HEK293 (cell line): ENCODE measurements around the gene FHIT.

Experiments
- CTCF ChIA-PET: fragments of 350-600 bp; formaldehyde crosslinking; extraction: SDS; loops from one replicate; lab custom pipeline; 2021; ENCODE audit warnings: antibody characterized with exemption; lab: Yijun Ruan, JAX
- POLR2A ChIA-PET: fragments of 300-600 bp; formaldehyde crosslinking; extraction: SDS; loops from one replicate; lab custom pipeline; 2020; ENCODE audit warnings: antibody characterized with exemption, inconsistent platforms; lab: Yijun Ruan, JAX
- H3K27ac ChIP-seq: fragments of 200-500 bp; sonication (Bioruptor generic); 2 replicates; pipeline ENCODE4 v1.5.1; 2014; ENCODE audit warnings: low read depth, low read length, control low read depth, inconsistent platforms; ENCODE audit errors: extremely low read depth
- H3K36me3 ChIP-seq, 2 experiments: fragments of 200-500 bp in 1 of 2; sonication (Bioruptor generic) in 1 of 2; 1 replicate in 1 of 2; 2 replicates in 1 of 2; pipeline ENCODE4 v1.5.1; 2014 to 2017; ENCODE audit warnings: inconsistent platforms in 2 of 2, low read length in 2 of 2; ENCODE audit not compliant: control insufficient read depth in 2 of 2, insufficient read depth in 1 of 2
- H3K4me1 ChIP-seq: fragments of 200-500 bp; sonication (Bioruptor generic); 2 replicates; pipeline ENCODE4 v1.5.1; 2014; ENCODE audit warnings: mild to moderate bottlenecking, low read length, inconsistent platforms; ENCODE audit not compliant: control insufficient read depth, insufficient read depth
- H3K4me3 ChIP-seq: 2 replicates; pipeline ENCODE4 v1.5.1; 2011; ENCODE audit warnings: low read depth, mild to moderate bottlenecking, control low read depth, low read length, moderate library complexity
- H3K9me3 ChIP-seq: fragments of 200-500 bp; sonication (Bioruptor generic); 2 replicates; pipeline ENCODE4 v1.5.1; 2014; ENCODE audit warnings: low read depth, low read length, inconsistent platforms; ENCODE audit not compliant: control insufficient read depth, insufficient read depth
- HOXA7 ChIP-seq: sonication (generic); formaldehyde crosslinking; IDR thresholded peaks from 2 replicates; pipeline ENCODE4 v1.8.1; 2022; ENCODE audit warnings: missing genetic modification reagents, borderline replicate concordance
- MYNN ChIP-seq: fragments of 450-650 bp; formaldehyde crosslinking; IDR thresholded peaks from 2 replicates; pipeline ENCODE4 v1.5.1; 2016; ENCODE audit warnings: missing biosample characterization, missing genetic modification characterization, borderline replicate concordance
- ZNF112 ChIP-seq: fragments of 450-650 bp; formaldehyde crosslinking; IDR thresholded peaks from 2 replicates; pipeline ENCODE4 v1.5.0; 2017; ENCODE audit warnings: missing biosample characterization, missing genetic modification characterization
- ZNF133 ChIP-seq: fragments of 450-650 bp; formaldehyde crosslinking; IDR thresholded peaks from 2 replicates; pipeline ENCODE4 v1.5.1; 2016; ENCODE audit warnings: missing biosample characterization, missing genetic modification characterization
- ZNF274 ChIP-seq, 2 experiments: fragments of 200-500 bp in 1 of 2; fragments of 450-650 bp in 1 of 2; sonication (Bioruptor generic) in 1 of 2; formaldehyde crosslinking in 1 of 2; IDR thresholded peaks; 2 replicates each; pipeline versions ENCODE4 v1.5.1 to v1.6.1; 2014 to 2016; ENCODE audit warnings: borderline replicate concordance in 1 of 2, inconsistent platforms in 1 of 2, low read length in 1 of 2, missing biosample characterization in 1 of 2, missing genetic modification characterization in 1 of 2
- ZNF354C ChIP-seq: fragments of 450-650 bp; formaldehyde crosslinking; IDR thresholded peaks from 2 replicates; pipeline ENCODE4 v1.5.1; 2016; ENCODE audit warnings: missing biosample characterization, missing genetic modification characterization, low read depth, borderline replicate concordance
- ZNF544 ChIP-seq: fragments of 450-650 bp; formaldehyde crosslinking; IDR thresholded peaks from 2 replicates; pipeline ENCODE4 v1.5.0; 2017; ENCODE audit warnings: missing biosample characterization, missing genetic modification characterization
- ZSCAN16 ChIP-seq: fragments of 450-650 bp; formaldehyde crosslinking; IDR thresholded peaks from 2 replicates; pipeline ENCODE4 v1.5.1; 2016; ENCODE audit warnings: missing biosample characterization, missing genetic modification characterization
- TF ChIP-seq, protein P1 (sequence below): fragments of 450-650 bp; formaldehyde crosslinking; conservative IDR thresholded peaks from 2 replicates; pipeline ENCODE4 v1.5.1; 2016; ENCODE audit warnings: low read depth, missing biosample characterization, missing genetic modification characterization
- TF ChIP-seq, protein P2 (sequence below): fragments of 450-650 bp; formaldehyde crosslinking; IDR thresholded peaks from 2 replicates; pipeline ENCODE4 v1.5.1; 2016; ENCODE audit warnings: missing biosample characterization, missing genetic modification characterization
- TF ChIP-seq, protein P3 (sequence below): fragments of 450-650 bp; formaldehyde crosslinking; conservative IDR thresholded peaks from 2 replicates; pipeline ENCODE4 v1.5.1; 2016; ENCODE audit warnings: low read depth, missing biosample characterization, missing genetic modification characterization
- TF ChIP-seq, protein P4 (sequence below): fragments of 450-650 bp; formaldehyde crosslinking; IDR thresholded peaks from 2 replicates; pipeline ENCODE4 v1.5.1; 2016; ENCODE audit warnings: missing biosample characterization, missing genetic modification characterization

The FHIT gene

DNA sequence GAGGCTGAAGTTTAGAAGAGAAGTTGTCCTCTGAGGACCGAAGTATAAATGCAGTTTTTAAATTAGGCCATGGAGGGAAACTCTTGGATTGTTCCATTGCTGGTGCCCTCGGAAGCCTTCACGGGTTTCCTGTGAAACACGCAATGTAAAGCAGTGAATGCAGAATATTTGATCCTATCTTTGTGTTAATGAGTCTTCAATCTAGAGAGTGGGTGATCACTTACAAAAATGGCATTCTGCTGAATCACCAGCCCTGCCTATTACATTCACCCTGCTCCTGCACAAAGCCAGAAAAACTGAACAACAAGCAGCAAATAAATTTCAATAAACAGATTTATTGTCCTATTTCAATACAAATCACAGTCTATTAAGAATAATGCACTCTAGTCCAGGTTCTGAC lies 1063.9 kb downstream of the FHIT start (continued):
- TF ChIP-seq ZNF274 (IDR thresholded peaks at IDR 0.05; ENCODE audit: low read length) (no peak), ZNF274 (tag by site-specific recombination; IDR thresholded peaks at IDR 0.05; ENCODE audit: borderline replicate concordance) (no peak), MYNN (tag by site-specific recombination) (no peak)

DNA sequence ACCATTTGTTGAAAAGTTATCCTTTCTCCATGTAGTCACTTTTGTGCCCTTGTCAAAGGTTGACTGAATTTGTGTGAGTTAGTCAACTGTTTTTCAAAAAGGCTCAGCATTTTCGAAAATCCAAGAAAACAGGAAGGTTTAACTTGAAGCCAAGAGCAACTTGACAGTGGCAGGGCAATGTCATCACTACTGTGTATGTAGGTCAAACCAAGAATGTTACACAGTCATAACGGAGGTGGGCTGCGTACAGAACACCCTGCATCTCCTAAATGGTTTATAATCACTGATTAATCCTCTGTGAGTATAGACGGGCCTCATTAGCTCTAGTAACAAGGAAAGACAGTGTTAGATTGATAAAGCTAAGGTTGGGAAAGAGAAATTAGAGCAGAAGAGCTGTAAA lies 1064.9 kb downstream of the FHIT start:
- ChIA-PET POLR2A (no interaction called here), CTCF (no interaction called here)
- TF ChIP-seq HOXA7: no peak
- TF ChIP-seq MYNN (tag by site-specific recombination): no peak
- TF ChIP-seq ZNF133 (tag by site-specific recombination): no peak
- TF ChIP-seq ZNF354C: no peak
- TF ChIP-seq, protein P1, sequence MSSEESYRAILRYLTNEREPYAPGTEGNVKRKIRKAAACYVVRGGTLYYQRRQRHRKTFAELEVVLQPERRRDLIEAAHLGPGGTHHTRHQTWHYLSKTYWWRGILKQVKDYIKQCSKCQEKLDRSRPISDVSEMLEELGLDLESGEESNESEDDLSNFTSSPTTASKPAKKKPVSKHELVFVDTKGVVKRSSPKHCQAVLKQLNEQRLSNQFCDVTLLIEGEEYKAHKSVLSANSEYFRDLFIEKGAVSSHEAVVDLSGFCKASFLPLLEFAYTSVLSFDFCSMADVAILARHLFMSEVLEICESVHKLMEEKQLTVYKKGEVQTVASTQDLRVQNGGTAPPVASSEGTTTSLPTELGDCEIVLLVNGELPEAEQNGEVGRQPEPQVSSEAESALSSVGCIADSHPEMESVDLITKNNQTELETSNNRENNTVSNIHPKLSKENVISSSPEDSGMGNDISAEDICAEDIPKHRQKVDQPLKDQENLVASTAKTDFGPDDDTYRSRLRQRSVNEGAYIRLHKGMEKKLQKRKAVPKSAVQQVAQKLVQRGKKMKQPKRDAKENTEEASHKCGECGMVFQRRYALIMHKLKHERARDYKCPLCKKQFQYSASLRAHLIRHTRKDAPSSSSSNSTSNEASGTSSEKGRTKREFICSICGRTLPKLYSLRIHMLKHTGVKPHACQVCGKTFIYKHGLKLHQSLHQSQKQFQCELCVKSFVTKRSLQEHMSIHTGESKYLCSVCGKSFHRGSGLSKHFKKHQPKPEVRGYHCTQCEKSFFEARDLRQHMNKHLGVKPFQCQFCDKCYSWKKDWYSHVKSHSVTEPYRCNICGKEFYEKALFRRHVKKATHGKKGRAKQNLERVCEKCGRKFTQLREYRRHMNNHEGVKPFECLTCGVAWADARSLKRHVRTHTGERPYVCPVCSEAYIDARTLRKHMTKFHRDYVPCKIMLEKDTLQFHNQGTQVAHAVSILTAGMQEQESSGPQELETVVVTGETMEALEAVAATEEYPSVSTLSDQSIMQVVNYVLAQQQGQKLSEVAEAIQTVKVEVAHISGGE: no peak
- TF ChIP-seq ZNF112 (tag by site-specific recombination): no peak
- TF ChIP-seq, protein P2, sequence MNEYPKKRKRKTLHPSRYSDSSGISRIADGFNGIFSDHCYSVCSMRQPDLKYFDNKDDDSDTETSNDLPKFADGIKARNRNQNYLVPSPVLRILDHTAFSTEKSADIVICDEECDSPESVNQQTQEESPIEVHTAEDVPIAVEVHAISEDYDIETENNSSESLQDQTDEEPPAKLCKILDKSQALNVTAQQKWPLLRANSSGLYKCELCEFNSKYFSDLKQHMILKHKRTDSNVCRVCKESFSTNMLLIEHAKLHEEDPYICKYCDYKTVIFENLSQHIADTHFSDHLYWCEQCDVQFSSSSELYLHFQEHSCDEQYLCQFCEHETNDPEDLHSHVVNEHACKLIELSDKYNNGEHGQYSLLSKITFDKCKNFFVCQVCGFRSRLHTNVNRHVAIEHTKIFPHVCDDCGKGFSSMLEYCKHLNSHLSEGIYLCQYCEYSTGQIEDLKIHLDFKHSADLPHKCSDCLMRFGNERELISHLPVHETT (tag by site-specific recombination): no peak
- no peak for TF ChIP-seq ZSCAN16 (tag by site-specific recombination)
- TF ChIP-seq, protein P3, sequence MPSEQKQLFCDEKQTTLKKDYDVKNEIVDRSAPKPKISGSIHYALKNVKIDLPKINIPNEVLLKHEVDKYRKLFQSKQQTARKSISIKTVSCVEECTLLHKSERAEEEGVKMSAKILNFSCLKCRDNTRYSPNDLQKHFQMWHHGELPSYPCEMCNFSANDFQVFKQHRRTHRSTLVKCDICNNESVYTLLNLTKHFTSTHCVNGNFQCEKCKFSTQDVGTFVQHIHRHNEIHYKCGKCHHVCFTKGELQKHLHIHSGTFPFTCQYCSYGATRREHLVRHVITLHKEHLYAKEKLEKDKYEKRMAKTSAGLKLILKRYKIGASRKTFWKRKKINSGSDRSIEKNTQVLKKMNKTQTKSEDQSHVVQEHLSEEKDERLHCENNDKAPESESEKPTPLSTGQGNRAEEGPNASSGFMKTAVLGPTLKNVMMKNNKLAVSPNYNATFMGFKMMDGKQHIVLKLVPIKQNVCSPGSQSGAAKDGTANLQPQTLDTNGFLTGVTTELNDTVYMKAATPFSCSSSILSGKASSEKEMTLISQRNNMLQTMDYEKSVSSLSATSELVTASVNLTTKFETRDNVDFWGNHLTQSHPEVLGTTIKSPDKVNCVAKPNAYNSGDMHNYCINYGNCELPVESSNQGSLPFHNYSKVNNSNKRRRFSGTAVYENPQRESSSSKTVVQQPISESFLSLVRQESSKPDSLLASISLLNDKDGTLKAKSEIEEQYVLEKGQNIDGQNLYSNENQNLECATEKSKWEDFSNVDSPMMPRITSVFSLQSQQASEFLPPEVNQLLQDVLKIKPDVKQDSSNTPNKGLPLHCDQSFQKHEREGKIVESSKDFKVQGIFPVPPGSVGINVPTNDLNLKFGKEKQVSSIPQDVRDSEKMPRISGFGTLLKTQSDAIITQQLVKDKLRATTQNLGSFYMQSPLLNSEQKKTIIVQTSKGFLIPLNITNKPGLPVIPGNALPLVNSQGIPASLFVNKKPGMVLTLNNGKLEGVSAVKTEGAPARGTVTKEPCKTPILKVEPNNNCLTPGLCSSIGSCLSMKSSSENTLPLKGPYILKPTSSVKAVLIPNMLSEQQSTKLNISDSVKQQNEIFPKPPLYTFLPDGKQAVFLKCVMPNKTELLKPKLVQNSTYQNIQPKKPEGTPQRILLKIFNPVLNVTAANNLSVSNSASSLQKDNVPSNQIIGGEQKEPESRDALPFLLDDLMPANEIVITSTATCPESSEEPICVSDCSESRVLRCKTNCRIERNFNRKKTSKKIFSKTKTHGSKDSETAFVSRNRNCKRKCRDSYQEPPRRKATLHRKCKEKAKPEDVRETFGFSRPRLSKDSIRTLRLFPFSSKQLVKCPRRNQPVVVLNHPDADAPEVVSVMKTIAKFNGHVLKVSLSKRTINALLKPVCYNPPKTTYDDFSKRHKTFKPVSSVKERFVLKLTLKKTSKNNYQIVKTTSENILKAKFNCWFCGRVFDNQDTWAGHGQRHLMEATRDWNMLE (tag by site-specific recombination): no peak
- TF ChIP-seq, protein P4, sequence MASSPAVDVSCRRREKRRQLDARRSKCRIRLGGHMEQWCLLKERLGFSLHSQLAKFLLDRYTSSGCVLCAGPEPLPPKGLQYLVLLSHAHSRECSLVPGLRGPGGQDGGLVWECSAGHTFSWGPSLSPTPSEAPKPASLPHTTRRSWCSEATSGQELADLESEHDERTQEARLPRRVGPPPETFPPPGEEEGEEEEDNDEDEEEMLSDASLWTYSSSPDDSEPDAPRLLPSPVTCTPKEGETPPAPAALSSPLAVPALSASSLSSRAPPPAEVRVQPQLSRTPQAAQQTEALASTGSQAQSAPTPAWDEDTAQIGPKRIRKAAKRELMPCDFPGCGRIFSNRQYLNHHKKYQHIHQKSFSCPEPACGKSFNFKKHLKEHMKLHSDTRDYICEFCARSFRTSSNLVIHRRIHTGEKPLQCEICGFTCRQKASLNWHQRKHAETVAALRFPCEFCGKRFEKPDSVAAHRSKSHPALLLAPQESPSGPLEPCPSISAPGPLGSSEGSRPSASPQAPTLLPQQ: no peak
- TF ChIP-seq ZNF544 (tag by site-specific recombination): no peak
- Histone ChIP-seq H3K27ac (no peak overlapping the region), H3K4me3 (no peak overlapping the region), H3K36me3 (no peaks in the 10 kb centered on the region), H3K4me1 (no peaks in the 10 kb centered on the region), H3K9me3 (no peaks in the 10 kb centered on the region)
